H1 (cell line): Measurements from ENCODE around the gene DET1. TPM values are rescaled to one million over a fixed set of nuclear protein-coding genes. Genes with fewer than 3 reads are reported as not detected.
A peak's percentile ranks its signal among the peaks of the same experiment; 100 is the strongest.

Experiments used
- CTCF ChIA-PET: fragments of 300-600 bp; sonication (Branson Sonifier 250); formaldehyde crosslinking; loops from one replicate; lab custom pipeline; 2021; ENCODE audit not compliant: partially characterized antibody; lab: Charles Lee
- POLR2A ChIA-PET: fragments of 300-600 bp; sonication (Branson Sonifier 250); formaldehyde crosslinking; loops from one replicate; lab custom pipeline; 2021; ENCODE audit warnings: inconsistent platforms; ENCODE audit not compliant: partially characterized antibody; lab: Charles Lee
- DNase-seq, 2 experiments: peaks; one replicate each; pipeline versions ENCODE4 v3.0.0 to v3.0.0-alpha.2; 2010 to 2022; ENCODE audit warnings: low spot score in 2 of 2, low read depth in 1 of 2, mixed read lengths in 1 of 2
- FAIRE-seq: peaks from 2 replicates; lab custom pipeline; 2011; peaks lifted over from hg19 to GRCh38; lab: Jason Lieb, UNC
- H2AFZ ChIP-seq: 2 replicates; pipeline ENCODE4 v1.8.1; 2012; ENCODE audit warnings: low read length, inconsistent platforms
- H2AK5ac ChIP-seq: 2 replicates; pipeline ENCODE4 v1.6.1; 2013; ENCODE audit warnings: low read depth, low read length
- H2BK120ac ChIP-seq: replicated peaks from 2 replicates; pipeline ENCODE3; 2013; ENCODE audit warnings: low read depth, low read length, inconsistent platforms
- H2BK12ac ChIP-seq: 2 replicates; pipeline ENCODE4 v1.6.1; 2013; ENCODE audit warnings: low read depth, low read length
- H2BK15ac ChIP-seq: 2 replicates; pipeline ENCODE4 v1.6.1; 2013; ENCODE audit warnings: low read length
- H2BK20ac ChIP-seq: 2 replicates; pipeline ENCODE4 v1.6.1; 2013; ENCODE audit warnings: low read length
- H2BK5ac ChIP-seq: 2 replicates; pipeline ENCODE4 v1.6.1; 2013; ENCODE audit warnings: low read depth, low read length
- H3K14ac ChIP-seq: 2 replicates; pipeline ENCODE4 v1.6.1; 2013; ENCODE audit warnings: inconsistent platforms; ENCODE audit not compliant: insufficient read length
- H3K18ac ChIP-seq: 2 replicates; pipeline ENCODE4 v1.6.1; 2013; ENCODE audit warnings: low read length; ENCODE audit errors: extremely low read depth
- H3K23ac ChIP-seq: 2 replicates; pipeline ENCODE4 v1.6.1; 2013; ENCODE audit warnings: inconsistent platforms; ENCODE audit not compliant: insufficient read length
- H3K23me2 ChIP-seq: 2 replicates; pipeline ENCODE4 v1.6.1; 2013; ENCODE audit warnings: low read depth, low read length
- H3K27ac ChIP-seq: 2 replicates; pipeline ENCODE4 v1.6.1; 2011; ENCODE audit warnings: low read depth, low read length, inconsistent platforms
- H3K27me3 ChIP-seq, 4 experiments: replicated peaks in 1 of 4; 1 replicate in 1 of 4; 2 replicates in 3 of 4; pipeline versions ENCODE4 v1.6.1 to v1.8.1; 2011 to 2013; ENCODE audit warnings: low read length in 3 of 4, mild to moderate bottlenecking in 3 of 4, inconsistent platforms in 2 of 4, mixed read lengths in 2 of 4, moderate library complexity in 1 of 4; ENCODE audit not compliant: control insufficient read depth in 3 of 4, insufficient read depth in 3 of 4; ENCODE audit errors: extremely low read depth in 1 of 4
- H3K36me3 ChIP-seq, 4 experiments: 2 replicates each; pipeline versions ENCODE4 v1.6.1 to v1.8.1; 2011 to 2013; ENCODE audit warnings: mild to moderate bottlenecking in 4 of 4, low read length in 3 of 4, moderate library complexity in 2 of 4, control low read depth in 1 of 4, inconsistent platforms in 1 of 4; ENCODE audit not compliant: insufficient read depth in 4 of 4, control insufficient read depth in 2 of 4
- H3K4ac ChIP-seq: replicated peaks from 2 replicates; pipeline ENCODE3; 2013; ENCODE audit warnings: low read length, low read depth, mixed read lengths, inconsistent platforms; ENCODE audit not compliant: insufficient read length
- H3K4me1 ChIP-seq, 4 experiments: replicated peaks in 1 of 4; 1 replicate in 1 of 4; 2 replicates in 3 of 4; pipeline versions ENCODE4 v1.6.1 to v1.8.1; 2011 to 2013; ENCODE audit warnings: low read length in 3 of 4, inconsistent platforms in 2 of 4, mixed read lengths in 1 of 4; ENCODE audit not compliant: insufficient read depth in 4 of 4, control insufficient read depth in 3 of 4
- H3K4me2 ChIP-seq, 2 experiments: 2 replicates each; pipeline versions ENCODE4 v1.6.1 to v1.8.1; 2011 to 2013; ENCODE audit warnings: low read depth in 2 of 2, low read length in 2 of 2, control low read depth in 1 of 2, inconsistent platforms in 1 of 2, mild to moderate bottlenecking in 1 of 2; ENCODE audit not compliant: insufficient read depth in 1 of 2
- H3K4me3 ChIP-seq, 4 experiments: fragments of 200-600, 300-600 bp in 1 of 4; sonication (generic), shearing (Covaris generic), sonication (Bioruptor Twin) in 1 of 4; 2 replicates each; pipeline versions ENCODE4 v1.5.1 to v1.8.1; 2011 to 2016; ENCODE audit warnings: low read length in 4 of 4, low read depth in 3 of 4, control low read depth in 2 of 4, inconsistent platforms in 2 of 4, mild to moderate bottlenecking in 2 of 4, mixed read lengths in 1 of 4, moderate library complexity in 1 of 4; ENCODE audit not compliant: insufficient read depth in 2 of 4; ENCODE audit errors: extremely low read depth in 1 of 4
- H3K56ac ChIP-seq: replicated peaks from 2 replicates; pipeline ENCODE3; 2013; ENCODE audit warnings: low read depth, mild to moderate bottlenecking, mixed read lengths, low read length, inconsistent platforms; ENCODE audit not compliant: insufficient read length
- H3K79me1 ChIP-seq: 2 replicates; pipeline ENCODE4 v1.6.1; 2013; ENCODE audit warnings: low read depth, low read length, control low read depth
- H3K79me2 ChIP-seq, 2 experiments: 2 replicates each; pipeline versions ENCODE4 v1.6.1 to v1.8.1; 2012 to 2013; ENCODE audit warnings: low read length in 2 of 2, mild to moderate bottlenecking in 2 of 2, inconsistent platforms in 1 of 2; ENCODE audit not compliant: insufficient read depth in 2 of 2, control insufficient read depth in 1 of 2
- H3K9ac ChIP-seq, 4 experiments: replicated peaks in 1 of 4; 1 replicate in 1 of 4; 2 replicates in 3 of 4; pipeline versions ENCODE4 v1.6.1 to v1.8.1; 2011 to 2013; ENCODE audit warnings: low read depth in 3 of 4, low read length in 3 of 4, control low read depth in 2 of 4, mild to moderate bottlenecking in 2 of 4, moderate library complexity in 2 of 4, inconsistent platforms in 1 of 4; ENCODE audit errors: extremely low read depth in 1 of 4
- H3K9me3 ChIP-seq, 2 experiments: 2 replicates each; pipeline versions ENCODE4 v1.6.1 to v1.8.1; 2012 to 2013; ENCODE audit warnings: mild to moderate bottlenecking in 2 of 2, moderate library complexity in 2 of 2, control low read depth in 1 of 2, inconsistent platforms in 1 of 2, low read depth in 1 of 2, low read length in 1 of 2, mixed read lengths in 1 of 2; ENCODE audit not compliant: insufficient read depth in 2 of 2
- H4K20me1 ChIP-seq, 2 experiments: replicated peaks in 1 of 2; 2 replicates each; pipeline versions ENCODE3 to v1.8.1; 2011 to 2013; ENCODE audit warnings: inconsistent platforms in 2 of 2, low read length in 2 of 2, mild to moderate bottlenecking in 1 of 2; ENCODE audit not compliant: insufficient read depth in 2 of 2, control insufficient read depth in 1 of 2
- H4K5ac ChIP-seq: 2 replicates; pipeline ENCODE4 v1.6.1; 2013; ENCODE audit warnings: low read length, low read depth, mixed read lengths, inconsistent platforms; ENCODE audit not compliant: insufficient read length
- H4K8ac ChIP-seq: 2 replicates; pipeline ENCODE4 v1.8.0; 2013; ENCODE audit warnings: mild to moderate bottlenecking, moderate library complexity, low read length, inconsistent platforms; ENCODE audit not compliant: insufficient read depth; ENCODE audit errors: extremely low read depth
- H4K91ac ChIP-seq: replicated peaks from 2 replicates; pipeline ENCODE3; 2013; ENCODE audit warnings: low read length, mixed read lengths, inconsistent platforms; ENCODE audit not compliant: insufficient read length
- CHD1 ChIP-seq: IDR thresholded peaks from 2 replicates; pipeline ENCODE4 v1.6.1; 2012; ENCODE audit warnings: low read depth, low read length, improper control_type of control experiment
- CTCF ChIP-seq, 3 experiments: IDR thresholded peaks; 1 replicate in 2 of 3; 2 replicates in 1 of 3; pipeline versions ENCODE4 v1.5.1 to v1.6.1; 2011; ENCODE audit warnings: low read length in 3 of 3, mild to moderate bottlenecking in 3 of 3, inconsistent platforms in 2 of 3, low read depth in 1 of 3, moderate library complexity in 1 of 3; ENCODE audit not compliant: insufficient read depth in 1 of 3; ENCODE audit errors: control extremely low read depth in 1 of 3
- KDM4A ChIP-seq: IDR thresholded peaks from one replicate; pipeline ENCODE4 v1.7.1; 2012; ENCODE audit warnings: low read depth, mild to moderate bottlenecking, moderate library complexity, low read length, inconsistent platforms; ENCODE audit not compliant: severe bottlenecking
- MAX ChIP-seq: IDR thresholded peaks from 2 replicates; pipeline ENCODE4 v1.6.1; 2012; ENCODE audit warnings: inconsistent platforms
- POLR2AphosphoS5 ChIP-seq: IDR thresholded peaks from 2 replicates; pipeline ENCODE4 v1.6.1; 2011; ENCODE audit warnings: low read depth, low read length
- RAD21 ChIP-seq, 2 experiments: IDR thresholded peaks in 1 of 2; conservative IDR thresholded peaks in 1 of 2; 2 replicates each; pipeline ENCODE4 v1.6.1; 2011; ENCODE audit warnings: low read depth in 2 of 2, low read length in 2 of 2, improper control_type of control experiment in 1 of 2, inconsistent platforms in 1 of 2, mild to moderate bottlenecking in 1 of 2, moderate library complexity in 1 of 2
- RBBP5 ChIP-seq: IDR thresholded peaks from 2 replicates; pipeline ENCODE4 v1.7.1; 2012; ENCODE audit warnings: low read depth, mild to moderate bottlenecking, inconsistent platforms, low read length, moderate library complexity, borderline replicate concordance
- YY1 ChIP-seq: IDR thresholded peaks from 2 replicates; pipeline ENCODE4 v1.6.1; 2011; ENCODE audit warnings: low read depth, mild to moderate bottlenecking, low read length
- whole genome bisulfite sequencing, 2 experiments: shearing (Covaris generic) in 1 of 2; methylation state at CpG; one replicate each; pipeline versions ENCODE4 v1.1.6 to v1.1.7; 2013 to 2015; ENCODE audit warnings: low lambda C conversion rate in 2 of 2, mixed read lengths in 2 of 2, inconsistent platforms in 1 of 2, low coverage in 1 of 2, missing lambda C conversion rate in 1 of 2; ENCODE audit not compliant: insufficient replicate concordance in 2 of 2, insufficient coverage in 1 of 2, insufficient read length in 1 of 2; ENCODE audit errors: extremely low coverage in 1 of 2, missing lambda C conversion rate in 1 of 2; 5-methylcytosine and 5-hydroxymethylcytosine counted together
- polyA plus RNA-seq, 7 experiments: library from polyadenylated mRNA; depleted of rRNA in 3 of 7; stranded (reverse) in 5 of 7; unstranded in 2 of 7; fragments of >200 nt in 5 of 7; fragments of 200-250 nt in 2 of 7; gene quantifications; 1 replicate in 5 of 7; 2 replicates in 1 of 7; 4 replicates in 1 of 7; pipeline versions ENCODE4 v1.2.1 to v1.2.3, GENCODE V29; 2011 to 2013; ENCODE audit warnings: missing spikeins in 2 of 7, mixed read lengths in 2 of 7
- total RNA-seq: library from RNA; stranded (reverse); fragmentation: NEBNext Ultra II Directional; extraction: Animal tissue kit (Norgen Biotek cat#: 25700); gene quantifications from 2 replicates; pipeline ENCODE4 v1.2.1, GENCODE V29; 2021

Gene DET1
- total and polyA plus RNA-seq, 2 of the 8 experiments (the other 6 are each of a cell fraction or from before 2014, with no cell fraction given): 5.4 to 8.5 TPM

- peak overlapping the region; percentile 69 to 98 (median 88) for H3K4me3 ChIP-seq
- H2BK5ac ChIP-seq: no peak overlapping the region; the same call in 1 of the 2 replicates
- no peak overlapping the region for H3K18ac ChIP-seq
- DNase-seq (peak in 1 of 2 experiments; percentile 49), FAIRE-seq (no peak)
- WGBS, 2 experiments: 10% methylated on average over 17 of the region's 17 CpGs; no CpG with 5 or more reads in 1 of the 2 experiments
- peak overlapping the region; percentile 47; the same call in 1 of the 2 replicates for H4K8ac ChIP-seq
- peaks cover 7% of the 10 kb centered on the region for H3K23me2 ChIP-seq
- peak overlapping the region; percentile 95 for H3K27ac ChIP-seq
- peak overlapping the region; percentile 91 to 95 for H3K4me2 ChIP-seq
- no peaks in the 10 kb centered on the region; a peak in 1 of 7 replicates for H3K4me1 ChIP-seq
- H4K20me1 ChIP-seq: peaks cover 2 to 6% of the 10 kb centered on the region in 2 experiments
- no peak overlapping the region for H4K91ac ChIP-seq
- H2BK20ac ChIP-seq: no peak overlapping the region
- no peak overlapping the region for H2AK5ac ChIP-seq
- POLR2A ChIA-PET: interaction anchor here (0.9 to 2.5 kb wide), 14 partner anchors 10 to 221 kb away, joined by 3 to 25 read pairs (median 4); partner anchors contain the start of gene AEN
- no peaks in the 10 kb centered on the region for H3K27me3 ChIP-seq
- H2BK15ac ChIP-seq: no peak overlapping the region
- peak overlapping the region; percentile 100 for H2AFZ ChIP-seq
- H3K9me3 ChIP-seq: no peaks in the 10 kb centered on the region
- H3K14ac ChIP-seq: no peak overlapping the region
- peaks cover 0 to 24% (median 17%) of the 10 kb centered on the region in 4 experiments; a peak in 7 of 8 replicates for H3K36me3 ChIP-seq
- H3K23ac ChIP-seq: no peak overlapping the region
- peaks cover 0 to 26% of the 10 kb centered on the region in 2 experiments; a peak in 3 of 4 replicates for H3K79me2 ChIP-seq
- H2BK120ac ChIP-seq: no peak overlapping the region
- CTCF ChIA-PET: interaction anchor here (0.7 to 3.8 kb wide), 26 partner anchors 9 to 362 kb away, joined by 3 to 25 read pairs (median 3); partner anchors contain the start of gene ISG20
- H3K79me1 ChIP-seq: 0 out of 2 replicates have a peak, but pooled peaks cover 5% of the 10 kb centered on the region
- no peak overlapping the region for H3K56ac ChIP-seq
- H3K4ac ChIP-seq: no peak overlapping the region
- H3K9ac ChIP-seq: peak overlapping the region; percentile 34 to 96 (median 68)
- H2BK12ac ChIP-seq: no peak overlapping the region
- H4K5ac ChIP-seq: peak overlapping the region; percentile 59
- TF ChIP-seq RAD21 (IDR thresholded peaks at IDR 0.05 in 1 of 2, conservative IDR thresholded peaks at IDR 0.05 in 1 of 2; ENCODE audit: low read depth in 2 of 2, low read length in 2 of 2): peak in 1 of 2 experiments; percentile 15; a peak in 1 of 4 replicates
- TF ChIP-seq MAX: no peak
- TF ChIP-seq RBBP5: no peak
- TF ChIP-seq CTCF (IDR thresholded peaks at IDR 0.05; ENCODE audit: control extremely low read depth in 1 of 3, insufficient read depth in 1 of 3, low read depth in 1 of 3, low read length in 3 of 3): peak; percentile 26 to 48 (median 47); a peak in 3 of 4 replicates
- TF ChIP-seq YY1: peak; percentile 73
- TF ChIP-seq CHD1: no peak
- peak; percentile 2 for TF ChIP-seq KDM4A
- TF ChIP-seq POLR2AphosphoS5: no peak
Measured at GRCh38 chr15:88467935-88468528, 78.4 kb downstream of the DET1 start.
